Measurements from ENCODE around the gene NUCB2.

The NUCB2 gene

DNA sequence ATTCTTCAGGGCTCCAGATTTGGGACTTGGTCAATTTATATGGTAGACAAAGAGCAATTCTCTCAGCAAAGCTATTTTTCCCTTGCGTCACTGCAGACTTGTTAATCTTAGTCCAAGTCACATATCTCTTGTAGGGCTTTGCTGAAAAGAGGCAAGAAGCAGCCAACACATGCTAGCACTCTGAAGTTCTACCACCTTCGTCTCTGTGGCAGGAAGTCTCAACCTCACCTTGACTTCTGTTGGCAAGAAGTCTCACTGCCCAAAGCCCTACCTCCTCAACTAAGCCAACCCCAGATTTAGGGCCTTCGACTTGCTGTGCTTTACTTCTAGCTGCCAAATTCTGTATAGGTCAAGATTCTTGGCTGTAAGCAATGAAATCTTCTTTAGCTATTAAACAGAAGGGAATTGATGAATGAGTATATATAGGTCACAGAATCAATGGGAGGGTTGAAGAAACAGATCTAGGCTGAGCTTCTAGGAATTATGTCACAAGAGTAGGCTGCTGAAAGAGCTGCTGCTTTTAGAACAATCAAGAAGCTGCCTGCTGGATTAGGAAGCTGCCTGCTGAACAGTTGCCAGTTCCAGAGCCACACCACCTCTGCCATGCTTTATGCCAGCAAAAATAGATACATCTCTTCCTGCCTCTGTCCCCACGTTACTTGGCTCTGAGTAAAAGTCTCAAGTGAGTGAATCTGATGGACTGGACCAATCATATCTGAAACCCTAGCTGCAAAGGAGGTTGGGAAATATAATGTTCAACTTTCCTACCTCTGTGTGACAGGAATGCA, 57.5 kb downstream of the NUCB2 start:
- no peak for DNase-seq (ENCODE audit: low read depth in 3 of 3)

DNA sequence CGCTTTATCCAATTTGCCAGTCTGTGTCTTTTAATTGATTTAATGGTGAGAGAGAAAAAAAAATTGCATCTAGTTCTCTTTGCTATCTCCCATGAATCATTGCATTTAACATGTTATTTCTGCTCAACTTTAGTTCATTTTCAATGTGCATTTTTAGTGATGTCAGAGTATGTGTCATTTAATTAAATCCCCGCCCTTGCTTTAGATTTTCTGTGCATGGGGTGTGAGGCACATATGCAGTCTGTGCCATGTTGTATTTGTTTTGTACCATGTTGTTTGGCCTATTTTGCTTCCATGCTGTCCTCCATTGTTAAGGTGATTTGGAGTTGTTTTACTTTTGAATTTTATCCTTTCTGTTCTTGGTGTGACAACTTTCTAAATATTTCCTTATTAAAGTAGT, 66.7 kb downstream of the NUCB2 start:
- DNase-seq (ENCODE audit: low read depth in 3 of 3): no peak

DNA sequence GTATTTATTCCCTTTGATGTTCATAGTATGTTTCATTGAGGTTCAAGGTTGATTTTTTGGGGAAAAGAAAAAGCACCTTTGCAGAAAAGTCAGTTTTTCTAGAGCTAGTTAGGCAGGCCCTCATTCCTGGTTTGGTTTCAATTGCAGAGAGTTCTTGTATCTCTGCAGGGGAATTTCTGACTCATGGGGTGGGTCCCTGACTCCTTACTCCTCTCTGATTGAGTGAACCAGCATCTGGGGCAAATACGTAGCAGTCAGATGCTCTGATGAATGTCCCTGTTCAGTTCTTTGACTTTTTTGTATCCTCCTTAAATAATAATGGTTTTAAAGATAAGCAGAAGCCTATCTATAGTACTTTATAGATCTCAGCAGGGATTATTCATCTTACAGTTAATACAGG, 67.4 kb downstream of the NUCB2 start:
- peak; percentile 27 to 40 (median 33) for DNase-seq (ENCODE audit: low read depth in 3 of 3)

DNA sequence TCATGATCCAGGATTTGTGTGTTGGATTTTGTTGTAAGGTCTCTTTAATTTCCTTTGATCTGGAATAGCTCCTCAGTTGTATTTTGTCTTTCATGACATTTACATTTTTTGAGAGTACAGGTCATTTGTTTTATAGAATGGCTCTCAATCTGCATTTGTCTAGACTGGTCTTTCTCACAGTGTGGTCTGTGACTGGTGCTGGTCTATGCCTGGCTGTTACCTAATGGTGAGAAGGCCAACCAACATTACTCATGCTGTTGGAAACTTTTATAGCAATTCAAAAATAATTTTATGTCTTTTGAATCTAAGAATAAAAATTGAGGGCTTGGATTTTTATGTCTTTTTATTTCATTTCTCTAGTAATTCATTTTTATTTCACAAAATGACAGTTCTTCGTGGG, 71.1 kb downstream of the NUCB2 start:
- no peak for DNase-seq (ENCODE audit: low read depth in 3 of 3)

DNA sequence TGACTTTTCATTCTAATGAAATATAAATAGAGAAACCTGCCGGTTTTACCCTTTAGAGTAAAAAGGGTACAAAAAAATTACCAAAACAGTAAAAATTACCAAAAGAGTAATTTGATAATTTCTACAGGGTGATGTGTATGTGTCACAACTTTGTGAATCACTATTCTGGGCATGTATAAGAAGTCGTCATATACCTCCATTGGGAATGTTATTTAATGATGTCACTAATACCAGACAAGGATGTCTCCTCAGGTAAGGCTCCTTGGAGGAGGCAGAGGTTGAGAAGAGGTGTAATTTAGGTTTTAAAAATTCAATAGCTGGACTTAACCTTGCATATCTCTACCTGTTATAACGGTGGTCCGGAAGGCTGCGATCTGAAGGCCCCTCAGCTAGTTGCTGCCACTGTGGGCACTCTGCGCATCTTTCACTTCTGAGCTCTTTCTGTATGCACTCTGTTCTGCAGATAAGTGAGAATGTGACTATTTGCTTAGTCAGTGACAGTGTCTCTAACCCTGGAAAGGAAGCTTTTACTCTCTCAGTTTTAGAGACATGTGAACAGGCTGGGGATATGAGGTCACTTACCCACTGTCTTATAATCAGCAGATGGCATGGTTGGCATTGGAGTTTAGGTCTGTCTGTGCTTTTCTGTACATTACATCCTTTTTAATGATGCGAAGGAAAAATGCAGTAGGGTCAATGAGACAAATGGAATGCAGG, 74.1 kb downstream of the NUCB2 start:
- no peak for DNase-seq (ENCODE audit: low read depth in 3 of 3)

DNA sequence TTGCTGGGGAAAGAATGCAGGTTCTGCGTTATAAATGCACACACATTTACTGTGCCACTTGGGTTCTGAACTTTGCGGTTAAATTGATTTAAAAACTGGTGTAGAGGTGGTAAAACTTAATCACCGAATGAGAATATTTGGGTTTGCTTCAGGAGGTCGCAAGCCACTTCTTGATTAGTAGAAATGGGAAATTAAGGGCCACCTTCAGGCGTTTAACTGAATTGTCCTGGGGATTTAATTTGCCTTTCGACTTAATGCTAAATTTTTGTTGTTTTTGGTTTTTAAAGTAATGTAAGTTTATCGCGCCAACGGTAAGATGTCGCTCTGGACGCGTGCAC, 74.6 kb downstream of the NUCB2 start:
- no peak for DNase-seq (ENCODE audit: low read depth in 3 of 3)

DNA sequence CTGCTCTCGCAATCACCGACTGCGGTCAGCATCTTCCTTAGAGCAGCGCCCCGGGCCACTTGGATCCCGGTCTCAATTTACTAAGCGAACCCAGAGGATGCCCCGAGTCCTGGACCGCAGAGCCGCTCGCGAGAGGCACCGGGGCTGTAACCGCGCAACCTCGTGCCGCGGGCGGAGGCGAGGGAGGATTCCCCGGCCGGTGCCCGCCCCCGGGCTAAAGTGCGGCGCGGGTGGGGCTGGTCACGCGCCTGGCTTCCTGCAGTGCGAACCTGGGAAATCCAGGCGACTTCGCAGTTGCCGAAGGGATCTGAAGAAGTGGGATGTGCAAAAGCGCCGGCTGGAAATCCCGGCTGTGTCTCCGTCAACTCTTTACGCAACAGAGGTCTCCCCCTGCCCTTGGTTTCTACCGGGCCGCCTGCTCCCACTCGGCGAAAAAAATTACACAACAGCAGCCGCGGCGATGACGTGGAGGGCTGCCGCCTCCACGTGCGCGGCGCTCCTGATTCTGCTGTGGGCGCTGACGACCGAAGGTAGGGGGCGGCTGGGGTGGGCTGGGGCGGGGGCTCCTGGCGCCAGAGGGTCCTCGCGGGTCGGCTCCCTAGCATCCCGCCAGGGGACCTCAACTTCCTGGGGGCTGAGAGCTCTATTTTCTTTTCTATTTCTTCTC, 75.1 kb downstream of the NUCB2 start, which contains the start of gene NCR3LG1:
Gene NCR3LG1 (plus strand): TSS at position 291 of the 667 bp plus-strand sequence. CDS start 170 bp downstream, at position 461.
- peak; percentile 21 to 54 (median 41) for DNase-seq (ENCODE audit: low read depth in 3 of 3)

DNA sequence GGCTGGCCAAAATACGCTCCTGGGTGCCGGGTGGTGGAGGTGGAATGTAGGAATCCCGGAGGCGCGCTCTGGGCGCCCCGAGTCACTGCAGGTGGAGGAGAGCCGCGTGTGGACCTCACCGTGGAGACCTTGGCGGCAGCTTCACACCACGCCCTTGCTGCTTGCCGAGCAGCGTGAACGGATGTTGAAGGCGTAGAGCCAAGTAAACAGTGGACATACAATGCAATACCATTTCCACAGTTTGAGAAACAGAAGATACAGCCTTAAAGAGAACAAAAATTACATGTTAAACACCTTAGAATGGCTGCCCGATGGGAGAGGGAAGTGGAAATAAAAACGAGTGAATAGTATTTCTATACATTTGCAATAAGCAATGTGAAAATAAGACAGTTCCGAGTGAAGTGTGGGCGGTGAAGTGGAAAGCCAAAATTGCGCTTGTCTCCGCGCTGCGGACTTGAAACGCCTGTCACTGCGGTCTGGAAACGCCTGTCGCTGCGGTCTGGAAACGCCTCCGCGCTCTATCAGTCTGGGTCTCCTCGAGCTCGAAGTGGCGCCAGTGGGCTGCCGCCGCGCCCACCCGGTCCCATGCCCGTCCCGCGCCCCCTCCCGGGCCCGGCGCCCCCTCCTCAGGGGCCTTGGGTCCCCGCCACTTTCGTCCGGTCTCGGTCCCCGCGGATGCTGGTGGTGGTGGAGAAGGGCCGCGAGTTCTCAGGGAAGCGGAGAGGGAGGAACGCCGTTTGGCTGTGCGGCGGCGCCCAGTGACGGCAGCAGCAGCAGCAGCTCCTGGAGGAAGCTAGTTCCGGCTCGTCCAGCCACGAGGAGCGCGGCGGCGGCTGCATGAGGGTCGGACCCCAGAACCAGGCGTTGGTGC, 76.6 kb downstream of the NUCB2 start:
- peak in 2 of 3 experiments; percentile 38 to 76 for DNase-seq (ENCODE audit: low read depth in 3 of 3)

DNA sequence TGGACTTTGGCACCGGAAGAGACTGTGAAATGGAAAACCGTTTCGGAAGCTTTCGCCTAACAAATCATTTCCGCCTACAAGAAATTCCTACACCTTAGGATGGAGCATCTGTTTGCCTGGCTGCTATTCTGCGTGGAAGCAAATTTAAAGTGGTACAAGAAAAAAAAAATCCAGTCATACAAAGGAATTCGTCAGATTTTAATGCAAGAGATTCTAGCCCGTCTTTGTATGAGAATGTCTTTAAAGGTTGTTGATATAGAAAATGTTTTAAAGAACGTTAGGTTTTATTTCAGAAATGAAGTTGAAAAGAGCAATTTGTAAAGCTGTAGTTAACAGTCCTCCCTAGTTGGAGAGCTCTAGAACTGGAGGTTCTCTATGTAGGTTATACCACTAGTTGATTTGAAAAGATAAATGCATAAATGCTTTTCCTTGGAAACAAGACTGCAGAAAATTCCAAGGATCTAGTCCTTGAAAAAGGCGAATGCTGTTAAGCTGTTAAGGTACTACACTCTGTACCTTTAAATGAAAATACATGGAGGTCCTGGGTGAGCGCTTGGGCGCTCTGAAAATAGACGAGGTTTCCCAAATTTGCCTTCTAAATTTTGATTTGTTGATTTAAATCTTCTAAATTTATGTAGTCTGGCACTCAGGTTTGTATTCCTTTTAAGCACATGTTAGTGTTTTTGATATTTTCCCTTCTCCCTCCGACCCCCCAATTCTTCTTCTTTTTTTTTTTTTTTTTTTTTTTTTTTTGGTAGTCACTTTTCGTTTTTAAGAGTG, 77.5 kb downstream of the NUCB2 start:
- DNase-seq (ENCODE audit: low read depth in 3 of 3): no peak

DNA sequence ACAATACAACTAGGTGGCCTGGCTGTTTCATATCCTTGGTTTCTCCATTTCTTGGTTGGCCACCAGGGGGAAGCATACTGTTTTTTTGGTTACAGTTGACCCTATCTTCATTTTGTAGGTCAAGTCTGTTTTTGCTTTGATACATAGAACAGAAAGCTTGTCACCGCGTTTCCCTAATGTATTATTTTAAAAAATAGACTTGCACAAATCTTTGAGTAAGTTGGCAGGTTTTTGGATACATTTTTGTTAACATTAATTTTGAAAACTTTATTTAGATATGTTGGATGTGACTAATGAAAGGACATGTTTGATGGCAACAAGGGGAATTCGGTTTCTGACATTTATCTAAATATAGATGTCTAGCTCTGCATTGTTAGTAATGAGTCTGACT, 78.1 kb downstream of the NUCB2 start:
- DNase-seq (ENCODE audit: low read depth in 3 of 3): peak; percentile 42 to 51 (median 44)

DNA sequence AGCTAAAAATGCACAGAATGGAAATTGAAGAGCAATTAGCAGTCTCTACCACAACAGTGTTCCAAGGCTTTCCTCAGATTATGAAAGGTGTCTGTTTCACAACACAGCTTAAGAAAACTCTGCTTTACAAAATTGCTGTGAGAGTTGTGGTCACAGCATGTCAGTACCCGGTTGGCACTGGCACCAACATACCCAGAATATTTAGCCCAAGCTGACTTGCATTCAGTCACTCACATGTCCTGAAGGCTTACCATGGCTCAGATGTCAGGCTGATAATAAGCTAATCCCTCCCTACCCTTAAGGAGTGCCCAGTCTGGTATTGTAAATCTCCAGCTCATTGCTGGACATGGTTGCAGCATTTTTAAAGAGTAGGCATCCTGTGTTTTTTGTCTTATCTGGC, 90.0 kb downstream of the NUCB2 start:
- no peak for DNase-seq (ENCODE audit: low read depth in 3 of 3)

DNA sequence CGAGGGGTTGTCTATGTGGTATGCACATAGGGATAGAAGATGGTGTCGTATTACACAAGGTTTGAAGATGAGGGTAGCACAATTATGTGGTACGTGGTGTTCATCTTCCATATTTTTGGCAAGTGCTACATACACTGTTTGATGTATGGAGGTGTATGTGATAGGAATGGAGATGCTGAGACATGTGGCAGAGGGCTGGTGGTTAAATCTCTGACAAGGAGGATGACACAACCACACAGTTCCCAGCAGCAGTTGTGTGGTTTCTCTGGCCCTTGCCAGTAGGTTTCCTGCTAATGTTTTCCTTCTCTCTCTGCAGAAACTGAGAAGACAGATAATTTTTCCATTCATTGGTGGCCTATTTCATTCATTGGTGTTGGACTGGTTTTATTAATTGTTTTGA, 92.0 kb downstream of the NUCB2 start:
- no peak for DNase-seq (ENCODE audit: low read depth in 3 of 3)

DNA sequence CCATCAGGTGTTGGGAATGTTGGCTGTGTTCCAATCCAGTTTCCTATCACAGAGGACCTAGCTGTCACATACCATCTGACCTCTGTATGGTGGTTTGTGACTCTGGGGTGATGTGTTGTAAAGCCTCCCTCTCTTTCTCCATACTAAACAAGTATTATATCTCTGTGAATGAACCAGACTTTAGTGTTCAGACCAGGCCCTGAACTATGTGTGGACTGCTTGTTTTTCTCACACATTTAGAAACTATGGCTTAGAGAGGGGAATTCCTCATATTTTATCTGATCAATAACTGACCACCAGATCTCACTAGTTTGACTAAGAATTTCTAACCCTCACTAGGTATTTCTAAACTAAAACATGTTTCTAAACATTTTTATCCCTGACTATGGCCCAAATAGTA, 92.6 kb downstream of the NUCB2 start:
- DNase-seq (ENCODE audit: low read depth in 3 of 3): no peak

DNA sequence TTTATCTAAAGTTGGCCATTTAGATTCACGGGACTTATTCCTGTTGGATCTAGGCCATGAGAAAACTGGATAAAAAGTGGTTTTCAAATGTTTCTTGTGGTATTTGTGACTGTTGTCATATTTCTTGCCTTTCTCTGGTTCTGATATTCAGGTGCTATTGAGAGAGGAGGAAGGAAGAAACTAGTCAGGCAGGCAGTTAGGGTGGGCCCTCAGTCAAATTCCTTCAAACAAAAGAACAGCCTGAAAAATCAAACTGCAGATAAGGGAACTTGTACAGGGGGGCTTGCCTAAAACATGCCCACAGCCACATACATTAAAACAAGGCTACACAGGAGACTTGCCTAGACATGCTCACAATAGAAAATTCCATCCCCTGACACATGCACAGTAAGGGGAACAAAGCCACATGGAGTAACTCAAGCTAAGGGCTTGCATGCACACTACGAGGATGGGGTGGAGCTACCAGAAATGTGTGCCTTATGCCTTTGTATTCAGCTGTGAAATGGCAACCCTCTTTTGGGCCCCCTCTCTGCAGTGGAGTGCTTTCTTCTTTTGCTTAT, 93.2 kb downstream of the NUCB2 start:
- DNase-seq (ENCODE audit: low read depth in 3 of 3): no peak

DNA sequence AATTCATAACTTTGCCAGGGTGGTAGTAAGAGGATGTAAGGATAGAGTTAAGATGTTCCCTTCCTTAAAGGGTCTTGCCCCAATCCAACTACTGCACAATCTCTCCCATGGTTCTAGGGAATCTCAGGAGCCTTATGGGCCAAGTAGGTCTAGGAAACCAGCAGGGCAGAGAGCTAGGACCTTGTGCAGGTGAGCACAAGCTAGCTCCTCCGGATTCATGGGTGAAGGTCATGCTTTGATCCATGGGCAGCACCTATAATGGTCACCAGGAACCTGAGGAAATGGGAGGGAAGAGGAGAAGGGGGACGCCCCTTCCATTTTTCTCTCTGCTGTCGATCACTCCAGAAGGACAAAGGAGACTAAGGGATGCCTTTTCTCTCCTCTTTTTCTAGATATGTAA, 95.1 kb downstream of the NUCB2 start:
- DNase-seq (ENCODE audit: low read depth in 3 of 3): no peak

DNA sequence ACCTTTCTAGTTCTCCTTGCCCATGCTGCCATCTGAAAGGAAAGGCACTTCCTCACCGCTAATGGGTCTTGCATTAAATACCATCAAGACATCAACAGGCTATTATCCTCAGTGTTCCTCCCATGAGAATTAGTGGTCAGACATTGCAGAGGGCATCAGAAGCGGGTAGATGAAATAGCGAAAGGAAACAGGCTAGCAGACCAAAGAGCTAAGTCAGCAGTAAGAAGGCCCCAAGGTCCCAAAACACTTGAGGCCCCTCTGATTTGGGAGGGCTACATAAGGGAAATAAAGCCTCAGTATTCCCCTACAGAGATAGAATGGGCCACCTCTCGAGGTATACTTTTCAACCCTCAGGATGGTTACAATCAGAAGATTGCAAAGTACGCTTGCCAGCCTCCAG, 99.0 kb downstream of the NUCB2 start:
- DNase-seq (ENCODE audit: low read depth in 3 of 3): no peak

DNA sequence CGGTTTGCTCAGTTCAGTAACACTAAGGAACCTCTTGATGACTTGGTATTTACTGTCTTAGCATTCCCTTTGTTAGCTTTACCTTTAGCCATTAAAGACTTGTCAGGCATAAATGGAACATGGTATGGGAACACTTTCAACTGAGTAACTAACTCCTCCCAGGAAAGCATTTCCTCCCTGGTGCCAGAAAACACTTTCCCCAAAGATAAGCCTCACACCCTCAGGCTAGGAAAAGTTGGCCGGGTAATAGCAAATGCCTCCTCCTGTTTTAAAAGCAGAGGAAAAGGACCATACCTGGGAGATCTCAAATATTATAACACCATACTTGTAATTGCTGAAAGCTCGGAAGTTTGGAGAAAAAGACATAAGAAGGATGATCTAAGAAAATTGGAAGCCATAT, 100.0 kb downstream of the NUCB2 start:
- DNase-seq (ENCODE audit: low read depth in 3 of 3): no peak

DNA sequence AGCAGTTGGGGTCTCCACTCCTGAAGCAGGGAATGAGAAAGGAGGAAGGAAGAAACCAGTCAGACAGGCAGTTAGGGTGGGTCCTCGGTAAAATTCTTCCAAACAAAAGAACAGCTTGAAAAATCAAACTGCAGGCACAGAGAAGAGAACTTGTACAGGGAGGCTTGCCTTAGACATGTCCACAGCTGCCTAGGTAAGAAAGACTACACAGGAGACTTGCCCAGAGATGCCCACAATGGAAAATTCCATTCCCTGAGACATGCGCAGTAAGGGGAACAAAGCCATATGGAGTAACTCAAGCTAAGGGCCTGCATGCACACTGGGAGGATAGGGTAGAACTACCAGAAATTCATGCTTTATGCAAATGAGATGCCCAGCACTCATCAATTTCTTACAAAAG, 102.1 kb downstream of the NUCB2 start:
- DNase-seq (ENCODE audit: low read depth in 3 of 3): no peak

DNA sequence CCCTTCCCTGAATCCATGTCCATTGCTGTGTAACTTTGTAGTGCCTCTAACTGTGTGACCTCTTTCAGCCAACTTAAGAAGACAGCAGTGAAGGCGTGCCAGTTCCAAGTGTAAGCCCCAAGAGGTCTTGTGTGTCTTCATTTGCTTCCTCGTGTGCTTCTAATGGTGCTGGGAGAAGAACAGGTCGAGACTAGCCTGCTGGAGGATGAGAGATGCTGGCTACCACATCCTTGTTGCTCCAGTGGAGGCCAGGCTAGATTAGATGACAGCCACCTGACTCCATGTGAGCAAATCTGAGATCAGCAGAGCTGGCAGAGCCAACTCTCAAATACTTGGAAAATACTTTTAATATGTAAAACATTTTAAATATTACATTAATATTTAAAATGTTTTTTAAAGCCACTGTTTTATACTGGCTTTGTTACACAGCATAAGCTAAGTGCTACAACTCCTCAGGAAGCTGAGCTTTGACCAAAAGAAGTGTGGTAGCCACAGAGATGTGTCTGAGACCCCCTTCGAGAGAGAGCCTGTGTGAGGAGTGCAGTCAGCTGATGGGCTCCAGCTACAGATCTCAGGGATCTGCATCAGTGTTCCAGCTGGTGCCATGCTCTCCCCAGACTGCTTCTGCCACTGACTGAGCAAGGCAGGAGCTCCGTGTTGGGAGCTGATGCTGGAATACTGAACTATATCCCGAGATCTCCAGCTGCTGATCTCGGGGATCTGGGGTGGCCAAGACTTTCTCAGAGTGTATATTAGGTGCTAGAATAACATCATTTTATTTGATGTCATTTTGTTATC, 103.0 kb downstream of the NUCB2 start:
- no peak for DNase-seq (ENCODE audit: low read depth in 3 of 3)

DNA sequence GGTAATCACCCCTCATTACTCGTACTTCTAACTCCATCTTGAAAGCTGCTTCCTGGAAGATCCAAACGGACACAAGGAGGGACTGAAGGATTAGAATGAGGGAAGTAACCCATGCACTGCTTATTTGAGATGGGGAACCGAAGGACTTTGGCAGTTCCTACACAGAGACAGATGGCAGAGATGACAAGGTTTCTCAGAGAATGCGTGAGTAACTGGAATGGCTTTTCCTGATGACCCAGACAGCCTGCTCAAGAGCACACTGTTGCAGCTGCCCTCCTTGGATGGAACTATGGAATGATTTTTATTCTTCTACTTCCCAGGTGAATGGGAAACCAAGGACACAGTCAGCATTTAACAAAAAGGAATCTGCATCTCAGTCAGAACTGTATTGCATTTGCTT, 104.6 kb downstream of the NUCB2 start:
- no peak for DNase-seq (ENCODE audit: low read depth in 3 of 3)
